NCI-H146 (cell line): ENCODE data around the gene HMGXB3.
A peak's percentile ranks its signal among the peaks of the same experiment; 100 is the strongest.

ENCODE experiments used
- DNase-seq: peaks from one replicate; lab custom pipeline; 2025; lab: John Stamatoyannopoulos, UW

HMGXB3 gene

GRCh38 chr5:150000256-150000989 lies at the start of gene HMGXB3, which contains the start of gene TIGD6:
TSS of gene HMGXB3 (plus strand) at chr5:150000739. CDS start at chr5:150004853, 4,114 bp downstream.
TSS of gene TIGD6 (minus strand) at chr5:150000654. CDS start at chr5:149996348, 4,306 bp downstream.
- DNase-seq: peak; percentile 92

GRCh38 chr5:149951138-149951749 lies 49.3 kb upstream of the HMGXB3 start:
- no peak for DNase-seq

- DNase-seq: peak; percentile 4
Measured at GRCh38 chr5:149953436-149954121, 47.0 kb upstream of the HMGXB3 start.

DNA sequence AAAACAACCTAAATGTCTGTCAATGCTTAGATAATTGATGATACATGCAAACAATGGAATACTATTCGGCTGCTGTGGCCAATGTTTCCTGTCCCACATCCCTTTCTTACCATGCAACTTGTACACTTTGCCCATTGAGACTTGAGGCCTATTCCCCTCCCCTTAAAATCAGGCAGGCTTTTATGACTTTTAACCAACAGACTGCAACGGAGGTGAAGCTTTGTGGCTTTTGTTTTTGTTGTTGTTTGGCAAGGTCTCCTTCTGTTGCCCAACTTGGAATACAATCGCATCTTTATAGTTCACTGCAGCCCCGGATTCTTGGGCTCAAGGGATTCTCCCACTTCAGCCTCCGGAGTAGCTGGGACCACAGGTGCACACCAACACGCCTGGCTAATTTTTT lies 45.7 kb upstream of the HMGXB3 start:
- no peak for DNase-seq

GRCh38 chr5:149956685-149957084 lies 43.9 kb upstream of the HMGXB3 start:
- DNase-seq: no peak

- no peak for DNase-seq
Measured at GRCh38 chr5:149957855-149958254, 42.7 kb upstream of the HMGXB3 start.

DNA sequence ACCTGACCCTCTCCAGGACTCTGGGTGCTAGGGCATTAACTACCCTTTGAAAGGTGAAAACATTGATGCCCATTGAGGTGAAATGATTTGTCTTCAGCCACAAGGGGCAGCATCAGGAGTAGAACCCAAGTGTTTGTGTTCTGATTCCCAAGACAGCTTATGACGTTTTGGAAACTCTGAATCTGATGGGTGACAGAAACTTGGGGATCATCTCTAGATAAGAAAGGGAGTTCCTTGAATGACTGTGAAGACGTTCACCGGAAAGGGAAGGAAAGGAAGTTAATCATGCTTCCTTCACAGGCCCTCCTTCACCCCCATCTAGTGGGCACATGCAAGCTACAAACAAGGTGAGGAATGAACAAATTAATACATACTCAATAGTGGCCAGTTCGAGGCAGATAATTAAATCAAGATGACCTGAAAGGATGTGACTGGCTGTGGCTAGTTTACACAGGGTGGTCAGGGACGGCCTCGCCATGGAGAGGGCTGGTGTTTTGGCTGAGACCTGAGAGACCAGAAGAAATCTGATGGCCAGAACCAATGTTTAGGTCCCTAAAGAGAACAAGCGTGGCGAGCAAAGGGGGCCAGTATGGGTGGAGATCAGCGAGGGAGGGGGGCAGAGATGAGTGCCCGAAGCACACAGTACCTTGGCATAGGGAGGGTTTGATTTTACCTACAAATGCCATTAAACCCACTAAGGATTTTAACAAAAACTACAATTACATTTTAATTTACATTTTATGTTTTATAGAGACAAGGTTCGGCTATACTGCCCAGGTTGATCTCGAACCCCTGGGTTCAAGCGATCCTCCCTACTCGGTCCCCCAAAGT lies 40.9 kb upstream of the HMGXB3 start:
- DNase-seq: peak; percentile 44

DNA sequence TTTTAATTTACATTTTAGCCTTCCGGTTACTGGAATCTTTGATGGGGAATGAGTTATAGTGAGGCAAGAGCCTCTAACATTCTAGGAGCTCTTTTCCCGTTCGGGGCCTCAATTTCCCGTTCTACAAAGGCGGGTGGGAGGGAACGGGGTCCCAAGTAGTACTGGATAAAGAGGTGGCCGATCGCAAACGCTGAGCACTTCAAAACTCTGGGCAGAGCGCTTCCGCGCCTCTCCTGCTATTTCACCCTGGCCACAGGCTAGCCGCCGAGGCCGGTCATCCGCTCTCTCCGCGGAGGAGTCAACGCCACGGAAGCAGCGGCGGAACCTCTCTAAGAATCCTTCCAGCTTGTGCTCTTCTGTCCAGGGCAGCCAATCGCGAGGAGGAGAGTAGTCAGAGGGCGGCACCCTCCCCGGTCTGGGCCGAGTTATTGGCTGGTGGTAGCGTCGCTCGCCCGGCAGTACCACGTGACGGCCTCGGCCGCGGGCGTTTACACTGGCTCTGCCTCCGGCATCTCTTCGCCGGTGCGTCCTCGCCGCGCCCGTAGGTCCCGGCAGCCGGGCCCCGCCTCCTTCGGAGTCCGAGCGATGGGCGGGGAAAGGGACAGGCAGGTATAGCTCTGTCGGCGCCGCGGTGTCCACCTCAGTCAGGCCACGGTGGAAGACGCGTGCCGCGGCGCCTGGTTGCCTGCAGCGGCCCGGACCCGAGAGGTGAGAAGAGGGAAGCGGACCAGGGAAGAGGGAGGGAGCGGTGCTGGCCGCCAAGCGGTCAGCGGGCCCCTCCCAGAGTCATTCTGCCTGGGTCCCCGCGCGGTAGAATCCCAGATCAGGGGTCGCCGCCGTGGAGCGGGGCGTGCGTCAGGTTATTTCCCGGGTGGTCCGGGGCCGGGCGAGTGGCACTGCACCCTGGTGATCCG lies 40.0 kb upstream of the HMGXB3 start, which contains the start of gene SLC26A2:
Gene SLC26A2 (plus strand): TSS at position 487 of the 914 bp plus-strand sequence. CDS start 16,895 bp downstream, outside the sequence.
- DNase-seq: peak; percentile 96

DNA sequence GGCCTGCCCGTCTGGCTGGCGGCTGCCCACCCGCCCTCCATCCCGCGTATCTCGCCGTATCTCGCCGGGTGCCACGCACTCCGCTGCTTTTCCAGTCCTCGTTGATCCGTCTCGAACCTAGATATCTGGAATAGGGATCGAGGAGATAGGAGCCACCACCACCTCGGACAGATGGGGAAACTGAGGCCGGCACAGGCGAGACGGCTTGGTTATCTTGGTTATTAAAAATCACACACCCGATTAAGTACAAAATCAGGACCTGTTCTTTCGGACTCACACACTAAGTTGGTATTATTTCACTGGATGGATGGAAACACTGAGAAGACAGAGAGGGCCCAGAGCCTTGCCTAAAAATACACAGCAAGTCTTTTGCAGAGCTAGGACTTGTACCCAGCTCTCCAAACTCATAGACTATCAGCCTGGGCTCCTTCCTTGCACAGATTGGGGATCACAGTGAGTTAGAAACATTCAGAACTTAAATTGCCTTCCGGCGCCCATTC lies 39.3 kb upstream of the HMGXB3 start:
- no peak for DNase-seq

DNA sequence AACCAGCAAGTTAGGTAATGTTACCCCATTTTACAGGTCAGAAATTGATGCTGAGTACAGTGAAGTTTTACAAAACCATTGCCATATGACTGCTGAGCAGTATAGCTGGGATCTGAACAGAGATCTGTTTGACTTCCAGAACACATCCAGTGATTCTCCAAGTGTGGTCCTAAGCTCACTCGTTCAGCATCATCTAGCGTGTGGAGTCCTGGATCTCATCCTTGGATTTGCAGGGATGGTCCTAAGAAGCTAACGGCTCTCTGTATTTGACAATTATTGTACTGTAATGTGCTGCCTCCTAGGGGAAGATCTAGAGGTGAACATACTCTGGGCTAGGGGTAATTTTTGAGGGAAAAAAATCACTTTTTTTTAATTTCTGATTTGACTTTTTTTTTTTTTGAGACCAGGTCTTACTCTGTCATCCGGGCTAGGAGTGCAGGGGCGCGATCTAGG lies 38.6 kb upstream of the HMGXB3 start:
- DNase-seq: peak; percentile 16

GRCh38 chr5:149962601-149963300 lies 37.8 kb upstream of the HMGXB3 start:
- no peak for DNase-seq

- no peak for DNase-seq
Measured at GRCh38 chr5:149963729-149964128, 36.8 kb upstream of the HMGXB3 start.

DNA sequence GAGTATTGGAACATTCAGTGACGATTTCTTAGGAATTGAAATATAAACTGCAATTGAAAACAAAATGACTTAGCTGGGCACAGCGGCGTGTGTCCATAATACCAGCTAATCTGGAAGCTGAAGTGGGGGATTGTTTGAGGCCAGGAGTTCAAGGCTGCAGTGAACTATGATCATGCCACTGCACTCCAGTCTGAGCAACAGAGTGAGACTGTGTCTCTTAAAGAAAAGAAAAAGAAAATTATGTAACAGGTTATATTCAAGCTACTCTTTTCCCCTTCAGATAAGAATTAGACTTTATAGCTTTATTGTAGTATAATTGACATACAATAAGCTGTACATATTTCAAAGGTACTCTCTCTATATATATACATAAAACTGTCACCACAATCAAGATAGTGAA lies 33.6 kb upstream of the HMGXB3 start:
- DNase-seq: no peak

DNA sequence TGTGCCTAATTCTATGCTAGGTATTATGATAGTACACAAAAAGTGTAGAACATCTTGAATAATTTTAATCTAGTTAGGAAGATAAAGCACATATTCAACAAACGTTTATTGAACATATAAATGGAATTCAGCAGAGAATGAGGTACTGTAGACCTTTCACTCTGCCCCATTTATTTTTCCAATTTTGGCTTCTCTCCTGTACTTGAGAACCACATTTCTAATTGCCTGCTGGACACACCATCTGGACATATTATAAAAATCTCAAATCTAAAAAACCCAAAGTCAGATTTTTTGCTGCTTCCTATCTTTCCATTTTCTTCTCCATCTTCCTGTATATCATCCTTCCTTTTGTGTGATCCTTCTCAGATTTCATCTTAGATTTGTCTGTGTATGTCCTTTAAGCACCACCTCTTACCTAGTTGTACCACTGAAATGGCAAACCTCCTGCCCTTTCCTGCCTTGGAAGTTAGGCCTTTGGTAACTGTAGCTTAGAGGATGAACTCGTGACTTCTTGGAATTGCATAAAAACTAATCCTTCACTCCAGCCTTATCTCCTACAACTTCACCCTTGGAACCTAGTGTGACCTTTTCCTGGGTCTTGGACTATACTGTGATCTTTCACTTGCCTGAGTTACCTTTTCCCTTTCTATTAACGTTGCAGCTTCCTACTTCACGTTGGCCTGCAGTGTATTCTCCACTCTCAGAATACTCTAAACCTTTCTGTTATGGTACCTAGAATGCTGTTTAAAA lies 31.2 kb upstream of the HMGXB3 start:
- no peak for DNase-seq

DNA sequence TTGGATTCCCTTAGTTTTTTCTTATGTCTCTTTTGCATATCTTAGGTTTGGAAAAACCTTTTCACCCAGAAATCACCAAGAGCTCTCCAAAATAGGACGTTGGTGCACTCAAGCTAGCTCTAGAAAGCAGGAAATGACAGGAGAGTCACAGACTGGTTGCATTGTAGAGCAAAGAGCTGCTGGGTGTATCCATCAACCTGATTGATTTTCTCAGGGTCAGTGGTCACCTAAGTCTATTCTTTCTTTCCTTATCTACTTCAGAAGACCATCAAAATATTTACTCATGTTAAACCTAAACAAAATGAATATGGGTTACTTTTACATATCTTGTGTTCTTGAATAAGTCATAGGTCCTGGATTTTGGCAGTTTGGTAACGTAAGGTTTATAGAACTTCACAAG lies 25.1 kb upstream of the HMGXB3 start:
- DNase-seq: no peak

GRCh38 chr5:149979896-149980295 lies 20.6 kb upstream of the HMGXB3 start:
- DNase-seq: no peak

- no peak for DNase-seq
Measured at GRCh38 chr5:149981206-149981605, 19.3 kb upstream of the HMGXB3 start.

DNA sequence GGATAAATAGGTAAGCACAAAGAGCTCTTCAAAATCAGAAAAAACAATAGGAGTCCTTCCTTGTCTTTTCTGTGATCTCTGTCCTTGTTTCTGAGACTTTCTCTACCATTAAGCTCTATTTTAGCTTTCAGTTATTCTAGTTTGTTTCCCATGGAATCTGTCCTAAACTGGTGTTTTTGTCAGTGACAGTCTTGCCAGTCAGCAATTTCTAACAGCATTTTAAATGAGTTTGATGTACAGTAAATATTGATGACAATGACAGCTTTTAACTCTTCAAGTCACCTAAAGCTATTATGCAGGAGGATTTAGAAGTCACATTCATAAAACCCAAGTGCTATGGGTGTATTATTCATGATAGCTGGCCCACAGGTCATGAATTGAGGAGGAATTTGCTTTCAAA lies 18.0 kb upstream of the HMGXB3 start:
- DNase-seq: no peak

DNA sequence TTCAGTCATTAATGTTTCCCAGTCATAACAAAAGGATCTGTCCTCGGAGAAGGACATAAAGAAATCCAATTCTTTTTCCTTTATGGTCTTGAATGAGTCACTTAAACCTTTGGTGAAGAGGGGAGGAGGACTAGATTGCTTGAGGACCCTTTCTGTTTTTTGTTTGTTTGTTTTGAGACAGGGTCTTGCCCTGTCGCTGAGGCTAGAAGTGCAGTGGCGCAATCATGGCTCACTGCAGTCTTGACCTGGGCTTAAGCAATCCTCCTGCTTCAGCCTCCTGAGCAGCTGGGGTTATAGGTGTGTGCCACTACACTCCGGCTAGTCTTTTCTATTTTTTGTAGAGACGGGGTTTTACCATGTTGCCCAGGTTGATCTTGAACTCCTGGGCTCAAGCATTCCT lies 12.4 kb upstream of the HMGXB3 start:
- no peak for DNase-seq
